ENCODE results near the gene GNAL. TPM values are rescaled to one million over a fixed set of nuclear protein-coding genes. Genes with fewer than 3 reads are reported as not detected.

The GNAL gene
- total and polyA plus RNA-seq, 2 experiments from 2014 or later = 7.5 to 21.6 TPM

- no peaks in the 10 kb centered on the region for H3K4me1 ChIP-seq (ENCODE audit: insufficient read depth)
- Mint-ChIP-seq H3K36me3 (ENCODE audit: low read depth) (peaks cover 22% of the 10 kb centered on the region; the same call in 2 of the 3 replicates), H3K4me3 (no peak overlapping the region), H3K27me3 (ENCODE audit: insufficient read depth, low read depth, poor library complexity) (peaks cover 7% of the 10 kb centered on the region), H3K4me1 (peaks cover 16% of the 10 kb centered on the region), H3K9me3 (no peaks in the 10 kb centered on the region), H3K27ac (no peak overlapping the region)
- TF ChIP-seq REST (IDR thresholded peaks at IDR 0.05; ENCODE audit: unreplicated experiment) = no peak
- TF ChIP-seq ETS1 (IDR thresholded peaks at IDR 0.05) = no peak
- TF ChIP-seq ZNF114 (CRISPR knock-in tag; IDR thresholded peaks at IDR 0.05) = no peak
- no peak for TF ChIP-seq CTCF (conservative IDR thresholded peaks at IDR 0.05; ENCODE audit: low read depth in 2 of 2)
- TF ChIP-seq CREB1 (CRISPR knock-in tag; IDR thresholded peaks at IDR 0.05; ENCODE audit: low read depth) = no peak
- TF ChIP-seq POLR2AphosphoS5 (IDR thresholded peaks at IDR 0.05; ENCODE audit: low read depth) = no peak
- TF ChIP-seq ZNF331 (CRISPR knock-in tag; IDR thresholded peaks at IDR 0.05; ENCODE audit: low read depth) = no peak
- no peak for TF ChIP-seq EZH2 (IDR thresholded peaks at IDR 0.05; ENCODE audit: low read depth, unreplicated experiment)
- TF ChIP-seq NANOG (IDR thresholded peaks at IDR 0.05; ENCODE audit: borderline replicate concordance) = no peak
- TF ChIP-seq EZH2phosphoT487 (IDR thresholded peaks at IDR 0.05; ENCODE audit: unreplicated experiment) = no peak
- no peak for TF ChIP-seq JUNB (IDR thresholded peaks at IDR 0.05; ENCODE audit: unreplicated experiment)
- no peak for TF ChIP-seq ZNF462 (CRISPR knock-in tag; IDR thresholded peaks at IDR 0.05)
- TF ChIP-seq STAT1 (IDR thresholded peaks at IDR 0.05; ENCODE audit: unreplicated experiment) = no peak
- H3K27me3 ChIP-seq (ENCODE audit: insufficient read depth) = no peaks in the 10 kb centered on the region
- no peaks in the 10 kb centered on the region for H3K9me2 ChIP-seq (ENCODE audit: insufficient read depth)
- no peak overlapping the region for H3K4me3 ChIP-seq
- H2AFZ ChIP-seq = no peak overlapping the region
- DNase-seq (ENCODE audit: low spot score) = no peak
- no peak overlapping the region for H3K4me2 ChIP-seq
- no peak for ATAC-seq
- H3K36me3 ChIP-seq (ENCODE audit: insufficient read depth) = peaks cover 8% of the 10 kb centered on the region; the same call in 1 of the 2 replicates
- no peak overlapping the region for H3K27ac ChIP-seq (ENCODE audit: low read depth)
- no peaks in the 10 kb centered on the region for H3F3A ChIP-seq (replicated peaks; ENCODE audit: low read depth)
- no peaks in the 10 kb centered on the region for H4K20me1 ChIP-seq (replicated peaks; ENCODE audit: insufficient read depth)
- no peaks in the 10 kb centered on the region for H3K79me2 ChIP-seq (replicated peaks; ENCODE audit: insufficient read depth)
Observed at GRCh38 chr18:11889284-11889683, 200.2 kb downstream of the GNAL start.

Measured in GM23338 (cell line).